NCI-H526 treated with DMSO at 0.1 percent for 48 hours (cell line): Measurements from ENCODE around the gene SOD1.

Experiments
- DNase-seq: peaks from one replicate; lab custom pipeline; 2025; lab: John Stamatoyannopoulos, UW

Gene SOD1

DNA sequence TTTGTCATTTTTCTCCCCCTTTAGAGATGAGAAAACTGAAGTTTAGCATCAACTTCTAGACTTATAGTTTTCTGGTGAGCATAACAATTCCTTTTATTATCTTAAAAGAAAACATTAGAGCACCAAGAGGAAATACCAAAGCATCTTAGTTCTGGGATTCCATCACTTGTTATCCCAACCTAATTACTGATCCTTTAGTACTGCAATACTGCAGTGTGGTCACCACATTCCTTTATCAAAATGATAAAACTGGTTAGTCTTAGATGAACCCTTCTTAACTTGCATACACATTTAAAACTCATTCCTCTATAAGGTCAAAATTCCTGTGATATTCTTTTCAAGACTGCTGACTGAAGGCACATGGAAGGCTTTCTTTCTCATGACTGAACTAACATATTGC lies 23.1 kb downstream of the SOD1 start:
- no peak for DNase-seq

DNA sequence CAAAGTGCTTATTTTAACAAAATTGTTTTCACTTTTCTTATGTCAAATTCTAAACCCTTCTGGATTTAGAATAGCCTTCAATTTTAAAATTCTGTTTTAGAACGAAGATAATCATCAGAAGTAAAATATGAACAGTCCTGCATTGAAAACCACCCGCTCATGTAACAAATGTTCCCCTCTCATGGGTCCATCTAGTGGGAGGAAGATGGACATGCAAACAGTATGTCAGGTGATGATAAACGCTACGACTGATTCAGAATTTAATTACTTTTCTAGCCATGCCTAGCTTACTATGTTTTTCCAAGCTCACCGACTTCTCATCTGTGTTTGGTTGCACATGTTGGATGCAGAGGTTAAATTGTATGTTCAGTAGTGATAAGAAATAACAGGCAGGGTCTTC lies 23.5 kb downstream of the SOD1 start:
- no peak for DNase-seq

DNA sequence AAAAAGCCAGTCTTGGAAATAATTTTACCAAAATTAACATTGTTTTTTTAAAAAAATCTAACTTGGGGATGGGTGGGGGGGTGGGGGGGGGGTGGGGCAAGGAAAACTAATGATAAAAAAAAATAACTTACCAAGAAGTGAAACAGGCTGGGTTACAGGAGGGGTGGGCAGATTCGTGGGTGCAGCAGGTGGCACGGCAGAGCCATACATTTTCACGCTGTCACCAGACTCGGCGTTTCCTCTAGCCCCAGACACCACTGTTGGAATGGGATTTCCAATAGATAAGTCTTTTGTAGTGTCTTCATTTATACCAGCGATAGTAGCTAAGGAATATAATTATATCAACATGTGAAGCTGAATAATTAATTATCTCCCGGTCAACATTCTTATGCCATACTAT lies 25.4 kb downstream of the SOD1 start:
- no peak for DNase-seq

DNA sequence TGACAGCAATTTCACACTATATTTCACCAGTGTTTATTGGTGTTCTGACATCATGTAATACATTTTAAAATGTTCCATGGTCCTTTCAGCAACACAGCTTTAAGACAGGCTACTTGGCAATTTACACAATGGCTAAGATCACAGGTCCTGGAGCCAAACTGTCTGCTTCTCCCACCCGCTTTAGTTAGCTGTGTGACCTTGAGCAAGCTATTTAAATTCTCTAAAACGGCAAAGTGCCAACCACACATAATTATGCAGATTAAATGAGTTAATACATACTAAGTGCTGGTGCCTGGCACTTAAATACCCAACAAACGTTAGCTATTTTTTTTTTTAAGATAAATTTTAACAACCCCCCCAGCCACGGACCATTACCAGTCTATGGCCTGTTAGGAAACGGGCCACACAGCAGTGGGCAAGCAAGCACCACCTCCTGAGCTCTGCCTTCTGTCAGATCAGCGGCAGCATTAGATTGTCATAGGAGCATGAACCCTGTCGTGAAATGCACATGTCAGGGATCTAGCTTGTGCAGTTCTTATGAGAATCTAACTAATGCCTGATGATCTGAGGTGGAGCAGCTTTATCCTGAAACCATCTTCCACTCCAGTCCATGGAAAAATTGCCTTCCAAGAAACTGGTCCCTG lies 26.9 kb downstream of the SOD1 start:
- DNase-seq = no peak

DNA sequence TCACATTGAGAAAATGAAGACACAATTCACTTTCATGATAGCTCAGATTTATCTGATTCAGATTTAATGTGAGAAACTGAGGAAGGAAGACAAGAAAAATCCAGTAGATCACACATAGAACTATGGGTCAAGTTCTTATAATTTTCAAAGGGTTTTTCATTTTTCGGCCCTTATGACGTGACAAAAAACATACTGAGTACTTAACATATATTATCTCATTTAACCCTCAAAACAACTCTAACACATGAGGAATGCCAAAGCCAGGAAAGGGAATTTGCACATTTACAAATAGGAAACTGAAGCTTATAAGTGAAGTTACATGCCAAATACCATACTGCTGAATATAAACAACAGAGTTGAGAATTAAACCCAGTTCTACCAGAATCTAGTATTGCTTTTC lies 27.6 kb downstream of the SOD1 start:
- no peak for DNase-seq

DNA sequence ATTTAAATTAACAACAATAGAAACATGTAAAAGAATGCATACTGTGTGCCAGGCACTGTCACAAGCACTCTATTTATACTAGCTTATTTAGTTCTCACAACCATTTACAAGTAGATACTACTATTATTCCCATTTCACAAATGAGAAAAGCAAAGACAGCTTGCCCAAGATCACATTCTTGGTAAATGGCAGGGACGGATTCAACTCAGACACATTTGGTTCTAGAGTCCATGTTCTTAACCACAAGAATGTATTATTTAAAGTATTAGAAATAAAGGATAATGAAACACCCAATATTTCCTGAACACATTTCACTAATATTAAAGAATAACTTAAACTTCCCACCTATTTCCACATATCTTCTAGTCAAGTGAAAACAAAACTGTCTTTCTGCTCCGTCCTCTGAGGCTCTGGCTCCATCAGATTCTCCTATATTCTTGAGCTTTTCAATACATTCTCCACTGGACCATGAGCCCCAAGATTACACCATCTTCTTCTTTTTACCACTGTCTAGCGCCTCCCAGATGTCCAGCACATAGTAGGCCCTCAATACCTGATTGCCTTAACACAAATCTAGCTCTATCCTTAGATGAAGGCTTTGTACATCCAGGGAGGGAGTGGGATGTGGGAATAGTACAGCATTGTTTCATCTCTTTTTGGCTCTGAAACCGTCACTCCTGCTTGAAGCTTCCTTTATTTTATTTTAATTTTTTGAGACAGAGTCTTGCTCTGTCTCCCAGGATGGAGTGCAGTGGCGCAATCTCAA lies 29.3 kb downstream of the SOD1 start:
- DNase-seq = no peak

DNA sequence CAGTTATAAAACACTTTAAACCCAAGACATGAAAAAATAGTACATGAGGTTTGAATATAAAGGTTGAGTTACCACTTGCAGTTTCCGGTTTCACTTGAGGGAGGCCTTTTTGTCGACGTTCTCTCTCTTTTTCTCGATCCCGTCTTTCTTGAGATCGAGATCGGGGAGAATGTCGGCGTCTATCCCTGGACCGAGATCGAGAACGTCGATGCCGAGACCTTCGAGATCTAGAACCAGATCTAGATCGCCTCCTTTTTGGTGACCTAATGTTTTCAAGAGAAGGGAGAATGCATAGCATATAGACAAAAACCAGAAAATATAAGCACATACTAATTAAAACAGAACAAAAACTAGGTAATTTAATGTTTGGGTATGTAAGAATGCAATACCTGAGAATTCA lies 33.7 kb downstream of the SOD1 start:
- no peak for DNase-seq

DNA sequence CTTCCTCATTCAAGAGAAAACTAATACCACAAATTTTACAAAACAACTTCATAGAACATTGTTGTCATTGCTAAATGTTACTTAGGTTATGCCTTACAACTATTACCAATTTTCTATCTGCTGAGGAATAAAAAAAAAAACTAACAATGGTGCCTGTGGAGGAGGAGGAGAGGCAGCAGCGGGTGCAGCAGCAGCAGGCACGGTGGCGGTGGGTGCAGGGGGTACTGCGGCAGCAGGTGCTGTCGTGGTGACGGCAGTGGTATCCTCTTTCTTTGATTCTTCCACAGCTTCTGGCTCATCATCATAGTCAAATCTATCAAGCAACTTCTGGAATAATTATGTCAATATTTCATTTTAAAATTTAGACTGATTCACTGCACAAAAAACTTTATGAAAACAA lies 36.9 kb downstream of the SOD1 start:
- no peak for DNase-seq

DNA sequence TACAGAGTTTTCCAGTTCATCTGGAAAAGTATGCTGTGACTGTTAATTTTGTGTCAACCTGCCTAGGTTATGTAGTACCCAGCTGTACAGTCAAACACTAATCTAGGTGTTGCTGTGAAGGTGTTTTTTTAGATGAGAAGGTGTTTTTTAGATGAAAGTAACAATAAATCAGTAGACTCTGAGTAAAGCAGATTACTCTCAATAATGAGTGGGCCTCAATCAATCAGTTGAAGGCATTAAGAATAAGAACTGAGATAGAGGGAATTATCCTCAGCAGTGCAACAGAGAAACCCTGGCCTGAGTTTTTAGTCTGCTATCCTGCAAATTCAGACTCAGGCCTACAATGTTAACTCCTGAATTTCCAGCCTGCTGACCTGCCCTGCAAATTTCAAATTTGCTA lies 39.0 kb downstream of the SOD1 start:
- no peak for DNase-seq

DNA sequence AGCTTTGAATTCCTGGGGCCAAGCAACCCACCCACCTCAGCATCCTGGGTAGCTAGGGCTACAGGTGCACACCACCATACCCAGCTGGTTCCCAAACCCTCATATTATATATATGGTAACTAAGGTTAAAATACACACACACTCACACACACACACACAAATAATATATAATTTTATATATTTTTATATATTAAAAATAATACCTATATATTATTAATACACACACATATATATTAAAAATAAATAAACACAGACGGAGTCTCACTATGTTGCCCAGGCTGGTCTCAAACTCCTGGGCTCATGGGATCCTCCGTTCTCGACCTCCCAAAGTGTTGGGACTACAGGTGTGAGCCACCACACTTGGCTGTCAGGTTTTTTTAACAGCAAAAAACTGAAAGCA lies 40.5 kb downstream of the SOD1 start:
- no peak for DNase-seq

DNA sequence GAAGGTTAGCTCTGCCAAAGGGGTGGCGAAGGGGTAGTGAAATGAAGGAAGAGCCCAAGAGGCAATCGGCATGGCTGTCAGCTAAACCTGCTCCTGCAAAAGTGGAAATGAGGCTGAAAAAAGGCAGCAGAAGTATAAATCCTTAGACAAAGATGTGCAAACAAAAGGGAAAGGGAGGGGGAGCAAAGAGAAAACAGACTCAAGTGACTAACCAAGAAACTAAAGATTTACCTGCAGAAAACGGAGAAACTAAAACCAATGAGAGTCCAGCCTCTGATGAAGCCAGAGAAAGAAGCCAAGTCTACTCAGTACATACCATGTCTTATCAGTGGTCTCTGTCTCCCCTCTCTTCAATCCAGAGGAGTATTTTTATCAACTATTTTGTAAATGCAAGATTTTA lies 47.1 kb downstream of the SOD1 start:
- no peak for DNase-seq

DNA sequence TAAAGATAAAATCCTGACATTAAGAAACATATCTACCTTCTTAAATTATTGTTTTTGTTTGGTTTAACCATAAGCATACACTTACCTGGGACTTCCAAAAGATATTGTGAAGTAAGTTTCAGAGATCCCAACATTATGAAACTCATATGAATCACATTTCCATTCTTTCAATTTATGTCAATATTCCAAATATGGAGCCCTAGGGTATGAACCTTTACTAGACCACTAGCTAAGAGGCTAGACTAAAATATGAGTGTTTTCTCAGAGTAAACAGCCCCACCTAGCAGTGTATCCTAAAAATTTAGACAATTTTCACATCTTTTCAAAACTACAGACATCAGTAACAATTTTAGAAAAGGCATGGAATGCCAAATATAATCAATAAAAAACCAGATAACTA lies 48.0 kb downstream of the SOD1 start:
- DNase-seq = no peak

DNA sequence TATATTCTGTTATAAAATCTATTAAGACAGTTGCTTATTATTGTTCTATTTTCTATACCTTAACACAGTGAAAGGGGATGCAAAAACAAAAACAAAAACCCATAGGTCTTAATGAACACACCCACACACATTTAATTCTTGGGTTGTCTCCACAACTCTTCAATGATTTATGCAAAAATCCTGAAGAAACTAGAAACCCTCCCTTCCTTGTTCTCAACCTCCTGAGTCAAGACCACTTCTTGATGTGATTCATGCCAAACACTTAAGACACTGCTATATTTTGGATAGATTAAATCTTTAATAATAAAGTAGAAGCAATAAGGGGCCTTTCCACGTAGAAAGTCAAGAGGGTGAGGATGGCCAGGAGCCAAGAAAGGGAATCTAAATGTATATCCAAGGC lies 49.0 kb downstream of the SOD1 start:
- DNase-seq = no peak

DNA sequence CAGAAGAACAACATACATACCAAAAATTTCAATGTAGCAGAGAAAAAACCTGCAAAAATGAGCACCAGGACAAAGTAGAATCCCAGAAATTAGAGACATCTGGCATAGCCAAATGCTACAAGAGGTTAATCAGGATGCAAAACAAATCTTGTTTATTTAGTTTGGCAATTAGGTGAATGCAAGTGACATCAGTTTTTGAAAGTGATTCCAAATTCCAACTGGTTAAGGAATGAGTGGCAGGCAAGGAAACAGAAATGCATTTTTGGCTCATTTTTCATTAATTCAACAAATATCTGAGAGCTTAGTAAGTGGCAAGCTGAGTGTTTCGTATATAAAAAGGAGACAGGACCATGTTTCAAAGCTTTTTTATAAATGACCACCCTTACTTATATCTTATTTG lies 51.1 kb downstream of the SOD1 start:
- DNase-seq = no peak

DNA sequence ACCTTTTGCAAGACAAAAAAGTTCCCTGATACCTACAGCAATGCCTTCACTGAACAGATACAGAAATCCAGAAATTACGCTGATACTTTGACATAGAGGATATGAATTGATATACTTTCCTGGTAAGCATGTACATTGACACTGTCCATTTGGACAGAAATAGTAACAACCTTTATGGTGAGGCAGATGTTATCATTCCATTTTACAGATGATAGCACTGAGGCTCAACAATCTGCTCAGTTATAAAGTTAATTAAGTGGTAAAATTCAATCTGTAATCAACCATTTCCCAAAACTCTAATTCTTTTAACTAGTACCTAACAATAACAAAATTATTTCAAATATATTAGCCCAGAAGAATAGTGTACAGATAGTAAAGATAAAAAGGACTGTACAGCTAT lies 51.8 kb downstream of the SOD1 start:
- no peak for DNase-seq

DNA sequence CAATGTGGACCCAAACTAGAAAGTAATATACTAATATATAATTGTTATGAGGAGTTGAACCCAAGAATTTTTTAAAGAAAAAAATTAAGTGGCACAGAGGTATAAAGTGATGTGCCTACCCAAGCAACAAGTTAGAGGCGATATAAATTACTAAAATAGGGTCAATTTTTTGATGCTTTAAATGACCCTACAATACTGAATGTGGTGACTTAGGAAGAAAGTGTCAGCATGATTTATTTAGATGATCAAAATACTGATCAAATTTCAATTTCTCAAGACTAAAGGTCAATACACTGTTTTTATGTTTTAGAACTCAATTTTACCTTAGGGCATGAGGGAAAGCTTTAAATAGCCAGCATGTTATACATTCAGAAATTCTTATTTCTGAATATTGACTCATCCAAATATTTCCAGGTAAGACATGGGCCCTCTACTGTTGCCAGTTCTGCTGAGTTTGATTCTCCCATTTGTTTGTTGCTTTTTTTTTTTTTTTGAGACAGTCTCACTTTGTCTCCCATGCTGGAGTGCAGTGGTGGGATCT lies 52.3 kb downstream of the SOD1 start:
- no peak for DNase-seq

DNA sequence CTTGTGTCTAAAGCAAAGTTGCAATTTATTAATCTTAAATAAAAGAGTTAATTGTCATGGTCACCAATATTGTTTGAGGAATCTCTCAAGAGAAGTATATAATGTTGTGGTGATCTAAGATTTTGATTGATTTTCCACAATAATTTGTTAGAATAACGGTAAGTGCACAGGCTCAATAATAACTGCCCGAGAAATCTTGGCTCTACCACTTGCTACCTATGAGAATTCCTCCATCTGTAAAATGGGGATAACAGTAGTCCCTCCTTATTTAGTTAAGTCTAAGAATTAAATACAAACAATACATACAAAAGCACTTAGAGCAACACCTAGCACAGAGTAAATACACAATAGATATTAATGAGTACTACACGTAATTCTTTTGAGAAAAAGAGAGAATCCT lies 53.6 kb downstream of the SOD1 start:
- DNase-seq = no peak

DNA sequence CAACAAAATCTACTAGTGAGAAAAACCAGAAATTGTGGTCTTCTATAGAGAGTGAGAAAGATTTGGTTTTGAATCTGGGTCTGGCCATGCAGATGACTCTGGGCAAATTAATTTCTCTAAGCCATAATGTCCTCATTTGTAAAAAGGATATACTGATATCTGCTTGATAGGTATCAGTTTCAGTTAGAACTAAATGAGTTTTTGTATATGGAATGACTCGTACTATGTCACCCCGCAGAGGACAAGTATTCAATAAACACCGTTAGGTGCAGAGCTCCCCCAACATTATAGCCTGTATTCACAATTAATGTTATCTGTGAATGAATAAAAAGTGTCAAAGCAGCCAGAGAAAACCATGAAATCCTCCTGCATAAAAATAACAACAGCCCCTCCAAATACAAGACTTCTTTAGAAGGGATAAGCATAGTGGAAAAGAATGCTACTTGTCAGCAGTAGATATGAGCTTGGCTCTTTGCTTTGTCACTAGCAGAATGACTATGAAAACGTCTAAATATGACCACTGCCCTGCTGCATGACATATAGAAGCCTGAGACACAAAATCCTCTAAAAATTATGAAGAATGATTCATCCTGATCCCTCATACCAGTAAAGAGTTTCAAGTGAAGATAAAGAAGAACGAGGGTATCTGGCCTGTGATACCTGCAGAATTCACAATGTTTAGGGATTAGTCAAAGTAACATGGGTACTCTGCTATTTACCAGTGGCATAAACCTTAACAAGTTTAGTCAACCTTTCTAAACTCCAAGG lies 54.7 kb downstream of the SOD1 start:
- DNase-seq = no peak

DNA sequence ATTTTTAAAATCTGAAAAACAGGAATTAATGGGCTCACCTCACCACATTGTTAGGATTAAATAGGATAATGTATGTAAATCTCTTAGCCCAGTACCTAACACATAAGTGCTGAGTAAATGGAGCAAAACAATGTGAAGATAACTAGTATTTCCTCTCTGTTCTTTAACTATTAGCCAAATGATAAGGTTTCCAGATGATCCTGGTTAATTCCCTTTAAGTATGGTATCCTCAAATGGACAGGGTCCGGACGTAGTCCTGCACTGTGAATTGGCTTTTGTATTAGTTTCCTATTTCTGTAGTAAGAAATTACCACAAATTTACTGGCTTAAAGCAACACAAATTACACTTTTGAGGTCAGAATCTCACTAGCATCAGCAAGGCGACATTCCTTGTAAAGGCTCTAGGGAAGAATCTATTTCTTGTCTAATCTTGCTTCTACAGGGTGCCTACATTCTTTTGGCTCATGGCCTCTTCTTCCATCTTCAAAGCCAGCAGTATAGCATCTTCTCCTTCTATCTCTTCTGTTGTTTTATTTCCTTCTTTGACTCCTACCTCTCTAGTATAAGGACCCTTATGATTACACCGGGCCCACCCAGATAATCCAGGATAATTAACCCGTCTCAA lies 55.4 kb downstream of the SOD1 start:
- DNase-seq = no peak

DNA sequence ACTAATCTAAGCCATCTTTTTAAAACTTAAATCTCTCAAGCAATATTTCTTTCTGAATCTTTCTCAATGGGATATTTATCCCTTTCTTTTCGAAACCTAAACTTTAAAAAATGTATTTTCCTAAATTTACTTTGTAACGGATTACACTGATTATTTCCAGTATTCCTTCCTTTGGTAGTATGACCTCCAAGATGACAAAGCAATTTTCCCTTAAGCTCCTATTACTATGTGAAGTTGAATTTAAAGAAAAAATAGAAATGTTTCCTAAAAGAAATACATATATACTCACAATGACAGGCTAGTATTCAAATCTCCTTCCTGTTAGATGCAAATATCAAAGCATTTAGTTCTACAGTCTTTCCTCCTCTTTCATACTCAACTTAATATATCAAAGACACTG lies 56.6 kb downstream of the SOD1 start:
- DNase-seq = no peak
